ENCODE data around the gene NCKAP5.

The NCKAP5 gene

DNA sequence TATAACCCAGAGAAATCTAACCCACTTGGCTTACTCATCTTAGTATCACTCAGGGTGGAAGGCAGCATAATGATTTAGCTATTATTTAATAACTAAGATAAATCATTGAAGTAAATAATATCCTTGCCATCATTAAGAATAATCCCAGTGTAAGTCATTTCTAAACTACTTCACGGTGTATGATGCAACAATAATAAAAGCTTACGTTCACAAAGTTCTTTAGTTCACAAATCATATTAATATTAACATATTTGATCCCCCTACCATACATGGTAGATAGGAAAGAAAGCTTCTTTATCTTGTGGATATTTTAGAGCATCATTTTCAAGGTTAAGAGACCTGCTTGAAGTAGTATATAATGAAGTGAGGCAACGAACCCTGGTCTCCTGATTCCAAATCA lies 401.0 kb downstream of the NCKAP5 start:
- Histone ChIP-seq H3K9me3 (ENCODE audit: insufficient read depth, low read length, severe bottlenecking) (no peaks in the 10 kb centered on the region), H3K4me2 (ENCODE audit: insufficient read depth, low read length) (no peak overlapping the region), H2AFZ (ENCODE audit: low read depth, low read length) (no peak overlapping the region), H3K79me2 (ENCODE audit: insufficient read depth, low read length) (no peaks in the 10 kb centered on the region), H3K36me3 (ENCODE audit: insufficient read depth, low read length) (no peaks in the 10 kb centered on the region), H3K4me1 (ENCODE audit: insufficient read depth, low read length) (no peaks in the 10 kb centered on the region), H3K4me3 (ENCODE audit: low read depth in 1 of 2, low read length in 2 of 2) (no peak overlapping the region), H3K27ac (ENCODE audit: low read length) (no peak overlapping the region), H4K20me1 (ENCODE audit: insufficient read depth, low read length) (no peaks in the 10 kb centered on the region), H3K9ac (ENCODE audit: low read depth, low read length) (no peak overlapping the region), H3K27me3 (ENCODE audit: insufficient read depth, low read length, poor library complexity) (peaks cover 3% of the 10 kb centered on the region)
- no peak for ATAC-seq (ENCODE audit: insufficient read depth, low read depth)
- DNase-seq = no peak
- TF ChIP-seq EZH2 (IDR thresholded peaks at IDR 0.05; ENCODE audit: borderline replicate concordance, low read depth, low read length, severe bottlenecking) = no peak
- TF ChIP-seq, protein P1, sequence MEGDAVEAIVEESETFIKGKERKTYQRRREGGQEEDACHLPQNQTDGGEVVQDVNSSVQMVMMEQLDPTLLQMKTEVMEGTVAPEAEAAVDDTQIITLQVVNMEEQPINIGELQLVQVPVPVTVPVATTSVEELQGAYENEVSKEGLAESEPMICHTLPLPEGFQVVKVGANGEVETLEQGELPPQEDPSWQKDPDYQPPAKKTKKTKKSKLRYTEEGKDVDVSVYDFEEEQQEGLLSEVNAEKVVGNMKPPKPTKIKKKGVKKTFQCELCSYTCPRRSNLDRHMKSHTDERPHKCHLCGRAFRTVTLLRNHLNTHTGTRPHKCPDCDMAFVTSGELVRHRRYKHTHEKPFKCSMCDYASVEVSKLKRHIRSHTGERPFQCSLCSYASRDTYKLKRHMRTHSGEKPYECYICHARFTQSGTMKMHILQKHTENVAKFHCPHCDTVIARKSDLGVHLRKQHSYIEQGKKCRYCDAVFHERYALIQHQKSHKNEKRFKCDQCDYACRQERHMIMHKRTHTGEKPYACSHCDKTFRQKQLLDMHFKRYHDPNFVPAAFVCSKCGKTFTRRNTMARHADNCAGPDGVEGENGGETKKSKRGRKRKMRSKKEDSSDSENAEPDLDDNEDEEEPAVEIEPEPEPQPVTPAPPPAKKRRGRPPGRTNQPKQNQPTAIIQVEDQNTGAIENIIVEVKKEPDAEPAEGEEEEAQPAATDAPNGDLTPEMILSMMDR (IDR thresholded peaks at IDR 0.05; ENCODE audit: borderline replicate concordance, extremely low read depth, low read length, poor library complexity, severe bottlenecking) = no peak

DNA sequence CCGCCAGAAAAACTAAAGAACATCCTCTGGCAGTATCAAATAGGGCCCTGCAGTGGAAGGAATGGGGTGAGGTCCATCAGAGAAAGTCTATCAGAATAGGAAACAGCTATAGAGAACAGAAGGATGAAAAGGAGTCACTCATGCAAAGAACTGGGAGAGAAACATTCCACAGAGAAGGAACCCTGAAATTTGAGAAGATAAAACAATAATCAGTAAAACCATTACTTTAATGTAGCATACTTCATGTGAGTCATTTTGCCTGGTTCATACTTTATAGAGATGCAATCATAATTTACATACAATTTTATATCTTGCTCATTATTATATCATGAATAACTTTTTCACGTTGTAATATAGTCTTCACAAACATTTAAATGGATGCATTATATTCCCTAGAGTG lies 402.2 kb downstream of the NCKAP5 start:
- no peaks in the 10 kb centered on the region for H3K79me2 ChIP-seq (ENCODE audit: insufficient read depth, low read length)

DNA sequence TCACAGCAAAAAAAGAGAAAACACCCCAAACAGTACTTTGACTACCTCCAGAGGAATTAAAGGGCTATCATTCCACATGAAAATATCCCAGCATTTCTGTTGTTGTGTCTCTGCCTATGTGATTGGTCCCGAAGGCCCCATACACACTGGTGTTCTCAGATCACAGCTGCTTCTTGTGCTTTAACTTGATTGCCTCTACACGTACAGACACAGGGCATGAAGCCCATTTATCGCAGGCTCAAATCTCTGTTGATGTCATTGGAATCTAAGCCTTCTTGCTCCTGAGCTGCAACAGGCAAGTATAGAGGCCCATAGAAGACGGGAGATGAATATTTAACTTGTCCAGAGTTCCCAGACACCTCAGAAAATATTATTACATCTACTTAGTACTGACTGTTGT lies 405.2 kb downstream of the NCKAP5 start:
- H3K27ac ChIP-seq (ENCODE audit: low read length) = no peak overlapping the region
- H3K4me2 ChIP-seq (ENCODE audit: insufficient read depth, low read length) = no peak overlapping the region
- H3K4me1 ChIP-seq (ENCODE audit: insufficient read depth, low read length) = no peaks in the 10 kb centered on the region
- no peaks in the 10 kb centered on the region for H4K20me1 ChIP-seq (ENCODE audit: insufficient read depth, low read length)
- ATAC-seq (ENCODE audit: insufficient read depth, low read depth) (no peak), DNase-seq (no peak)
- H3K36me3 ChIP-seq (ENCODE audit: insufficient read depth, low read length) = no peaks in the 10 kb centered on the region
- peaks cover 3% of the 10 kb centered on the region for H3K27me3 ChIP-seq (ENCODE audit: insufficient read depth, low read length, poor library complexity)
- no peaks in the 10 kb centered on the region for H3K9me3 ChIP-seq (ENCODE audit: insufficient read depth, low read length, severe bottlenecking)
- H3K9ac ChIP-seq (ENCODE audit: low read depth, low read length) = no peak overlapping the region
- H3K4me3 ChIP-seq (ENCODE audit: low read depth in 1 of 2, low read length in 2 of 2) = no peak overlapping the region
- no peak overlapping the region for H2AFZ ChIP-seq (ENCODE audit: low read depth, low read length)
- H3K79me2 ChIP-seq (ENCODE audit: insufficient read depth, low read length) = no peaks in the 10 kb centered on the region
- TF ChIP-seq EZH2 (IDR thresholded peaks at IDR 0.05; ENCODE audit: borderline replicate concordance, low read depth, low read length, severe bottlenecking) = no peak
- TF ChIP-seq, protein P1 (IDR thresholded peaks at IDR 0.05; ENCODE audit: borderline replicate concordance, extremely low read depth, low read length, poor library complexity, severe bottlenecking) = no peak

More for the DNA sequence above, 402.2 kb downstream of the NCKAP5 start:
- TF ChIP-seq, protein P1 (IDR thresholded peaks at IDR 0.05; ENCODE audit: borderline replicate concordance, extremely low read depth, low read length, poor library complexity, severe bottlenecking) = no peak
- no peak for TF ChIP-seq EZH2 (IDR thresholded peaks at IDR 0.05; ENCODE audit: borderline replicate concordance, low read depth, low read length, severe bottlenecking)
- no peaks in the 10 kb centered on the region for H4K20me1 ChIP-seq (ENCODE audit: insufficient read depth, low read length)
- H3K27ac ChIP-seq (ENCODE audit: low read length) = no peak overlapping the region
- no peaks in the 10 kb centered on the region for H3K4me1 ChIP-seq (ENCODE audit: insufficient read depth, low read length)
- DNase-seq (no peak), ATAC-seq (ENCODE audit: insufficient read depth, low read depth) (no peak)
- H3K27me3 ChIP-seq (ENCODE audit: insufficient read depth, low read length, poor library complexity) = peaks cover 3% of the 10 kb centered on the region
- no peaks in the 10 kb centered on the region for H3K9me3 ChIP-seq (ENCODE audit: insufficient read depth, low read length, severe bottlenecking)
- no peak overlapping the region for H3K4me2 ChIP-seq (ENCODE audit: insufficient read depth, low read length)
- no peaks in the 10 kb centered on the region for H3K36me3 ChIP-seq (ENCODE audit: insufficient read depth, low read length)
- no peak overlapping the region for H3K9ac ChIP-seq (ENCODE audit: low read depth, low read length)
- H2AFZ ChIP-seq (ENCODE audit: low read depth, low read length) = no peak overlapping the region
- H3K4me3 ChIP-seq (ENCODE audit: low read depth in 1 of 2, low read length in 2 of 2) = no peak overlapping the region

DNA sequence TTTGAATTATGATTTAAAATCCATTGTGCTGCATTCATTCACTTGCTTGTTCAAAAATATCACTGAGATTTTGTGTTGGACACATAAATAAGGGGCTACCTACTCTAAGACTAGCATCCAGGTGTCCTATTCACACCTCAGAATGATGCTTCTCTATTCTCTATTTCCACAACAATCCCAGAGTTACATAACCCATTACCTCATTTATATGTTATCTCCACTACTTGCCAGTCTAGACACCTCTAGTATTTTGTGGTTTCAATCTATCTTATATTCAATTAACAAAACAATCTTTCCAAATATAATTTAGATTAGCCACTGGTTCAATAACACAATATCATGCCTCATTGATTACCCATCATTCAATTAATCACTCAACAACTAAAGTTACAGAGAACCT lies 409.8 kb downstream of the NCKAP5 start:
- TF ChIP-seq EZH2 (IDR thresholded peaks at IDR 0.05; ENCODE audit: borderline replicate concordance, low read depth, low read length, severe bottlenecking) = no peak
- TF ChIP-seq, protein P1 (IDR thresholded peaks at IDR 0.05; ENCODE audit: borderline replicate concordance, extremely low read depth, low read length, poor library complexity, severe bottlenecking) = no peak
- Histone ChIP-seq H3K9me3 (ENCODE audit: insufficient read depth, low read length, severe bottlenecking) (no peaks in the 10 kb centered on the region), H3K4me3 (ENCODE audit: low read depth in 1 of 2, low read length in 2 of 2) (no peak overlapping the region), H3K4me2 (ENCODE audit: insufficient read depth, low read length) (no peak overlapping the region), H3K79me2 (ENCODE audit: insufficient read depth, low read length) (no peaks in the 10 kb centered on the region), H3K4me1 (ENCODE audit: insufficient read depth, low read length) (no peaks in the 10 kb centered on the region), H3K27me3 (ENCODE audit: insufficient read depth, low read length, poor library complexity) (no peaks in the 10 kb centered on the region), H4K20me1 (ENCODE audit: insufficient read depth, low read length) (no peaks in the 10 kb centered on the region), H3K36me3 (ENCODE audit: insufficient read depth, low read length) (no peaks in the 10 kb centered on the region), H3K9ac (ENCODE audit: low read depth, low read length) (no peak overlapping the region), H2AFZ (ENCODE audit: low read depth, low read length) (no peak overlapping the region), H3K27ac (ENCODE audit: low read length) (no peak overlapping the region)
- no peak for DNase-seq
- ATAC-seq (ENCODE audit: insufficient read depth, low read depth) = no peak

Measured in DND-41 (cell line).